Measurements from ENCODE around the gene ME1. TPM values are rescaled to one million over a fixed set of nuclear protein-coding genes. Genes with fewer than 3 reads are reported as not detected.
A peak's percentile ranks its signal among the peaks of the same experiment; 100 is the strongest.

The ME1 gene
- total RNA-seq, 1 experiment from 2014 or later: 131 TPM

GRCh38 chr6:83411731-83412130 is 19.1 kb downstream of the ME1 start:
- Mint-ChIP-seq H3K4me3 (ENCODE audit: unreplicated experiment) (no peak overlapping the region), H3K27ac (ENCODE audit: unreplicated experiment) (peak overlapping the region; percentile 51), H3K27me3 (ENCODE audit: insufficient read depth, unreplicated experiment) (no peaks in the 10 kb centered on the region), H3K4me1 (ENCODE audit: low read depth, unreplicated experiment) (no peaks in the 10 kb centered on the region), H3K9me3 (ENCODE audit: unreplicated experiment) (no peaks in the 10 kb centered on the region), H3K36me3 (ENCODE audit: insufficient read depth, unreplicated experiment) (peaks cover 55% of the 10 kb centered on the region)
- Histone ChIP-seq H3K9me3 (no peaks in the 10 kb centered on the region), H3K27me3 (replicated peaks; ENCODE audit: control insufficient read depth, insufficient read depth, low read length) (no peaks in the 10 kb centered on the region), H3K4me1 (no peaks in the 10 kb centered on the region), H3K36me3 (ENCODE audit: control insufficient read depth, insufficient read depth, low read length) (0 out of 2 replicates have a peak, but pooled peaks cover 2% of the 10 kb centered on the region), H3K4me3 (ENCODE audit: low read depth, low read length) (no peak overlapping the region)
- DNase-seq: no peak
- POLR2A ChIA-PET: no interaction called here
- CTCF ChIA-PET: no interaction called here
- TF ChIP-seq CTCF (IDR thresholded peaks at IDR 0.05; ENCODE audit: insufficient read depth in 1 of 2, low read depth in 1 of 2, low read length in 1 of 2, severe bottlenecking in 1 of 2, unreplicated experiment in 1 of 2): no peak
- no TSS peak for BruUV-seq (replicated peaks)
- intact Hi-C loops (cut with micrococcal nuclease; ENCODE audit: unreplicated experiment): no loop called here

GRCh38 chr6:83403191-83403590 is 27.7 kb downstream of the ME1 start:
- Mint-ChIP-seq H3K9me3 (ENCODE audit: unreplicated experiment) (no peaks in the 10 kb centered on the region), H3K27me3 (ENCODE audit: insufficient read depth, unreplicated experiment) (no peaks in the 10 kb centered on the region), H3K4me3 (ENCODE audit: unreplicated experiment) (no peak overlapping the region), H3K27ac (ENCODE audit: unreplicated experiment) (no peak overlapping the region), H3K4me1 (ENCODE audit: low read depth, unreplicated experiment) (peaks cover 13% of the 10 kb centered on the region), H3K36me3 (ENCODE audit: insufficient read depth, unreplicated experiment) (peaks cover 86% of the 10 kb centered on the region)
- Histone ChIP-seq H3K9me3 (no peaks in the 10 kb centered on the region), H3K27me3 (replicated peaks; ENCODE audit: control insufficient read depth, insufficient read depth, low read length) (no peaks in the 10 kb centered on the region), H3K4me3 (ENCODE audit: low read depth, low read length) (no peak overlapping the region), H3K36me3 (ENCODE audit: control insufficient read depth, insufficient read depth, low read length) (no peaks in the 10 kb centered on the region; the same call in none of the 2 replicates), H3K4me1 (no peaks in the 10 kb centered on the region)
- no TSS peak for BruUV-seq (replicated peaks)
- ChIA-PET CTCF (no interaction called here), POLR2A (no interaction called here)
- intact Hi-C loops (cut with micrococcal nuclease; ENCODE audit: unreplicated experiment): no loop called here
- no peak for DNase-seq
- no peak for TF ChIP-seq CTCF (IDR thresholded peaks at IDR 0.05; ENCODE audit: insufficient read depth in 1 of 2, low read depth in 1 of 2, low read length in 1 of 2, severe bottlenecking in 1 of 2, unreplicated experiment in 1 of 2)

- Mint-ChIP-seq H3K4me1 (ENCODE audit: low read depth, unreplicated experiment) (peaks cover 7% of the 10 kb centered on the region), H3K27ac (ENCODE audit: unreplicated experiment) (no peak overlapping the region), H3K9me3 (ENCODE audit: unreplicated experiment) (no peaks in the 10 kb centered on the region), H3K27me3 (ENCODE audit: insufficient read depth, unreplicated experiment) (no peaks in the 10 kb centered on the region), H3K4me3 (ENCODE audit: unreplicated experiment) (no peak overlapping the region), H3K36me3 (ENCODE audit: insufficient read depth, unreplicated experiment) (peaks cover 55% of the 10 kb centered on the region)
- no peaks in the 10 kb centered on the region for H3K27me3 ChIP-seq (replicated peaks; ENCODE audit: control insufficient read depth, insufficient read depth, low read length)
- BruUV-seq (replicated peaks): no TSS peak
- no peak overlapping the region for H3K4me3 ChIP-seq (ENCODE audit: low read depth, low read length)
- no peak for TF ChIP-seq CTCF (IDR thresholded peaks at IDR 0.05; ENCODE audit: insufficient read depth in 1 of 2, low read depth in 1 of 2, low read length in 1 of 2, severe bottlenecking in 1 of 2, unreplicated experiment in 1 of 2)
- no peaks in the 10 kb centered on the region for H3K4me1 ChIP-seq
- peaks cover 2% of the 10 kb centered on the region; the same call in 1 of the 2 replicates for H3K36me3 ChIP-seq (ENCODE audit: control insufficient read depth, insufficient read depth, low read length)
- intact Hi-C loops (cut with micrococcal nuclease; ENCODE audit: unreplicated experiment): no loop called here
- DNase-seq: no peak
- H3K9me3 ChIP-seq: no peaks in the 10 kb centered on the region
- CTCF ChIA-PET: no interaction called here
- POLR2A ChIA-PET: no interaction called here
Observed at GRCh38 chr6:83389606-83390005, 41.2 kb downstream of the ME1 start.
